ENCODE measurements around the gene RASSF5.

The RASSF5 gene

DNA sequence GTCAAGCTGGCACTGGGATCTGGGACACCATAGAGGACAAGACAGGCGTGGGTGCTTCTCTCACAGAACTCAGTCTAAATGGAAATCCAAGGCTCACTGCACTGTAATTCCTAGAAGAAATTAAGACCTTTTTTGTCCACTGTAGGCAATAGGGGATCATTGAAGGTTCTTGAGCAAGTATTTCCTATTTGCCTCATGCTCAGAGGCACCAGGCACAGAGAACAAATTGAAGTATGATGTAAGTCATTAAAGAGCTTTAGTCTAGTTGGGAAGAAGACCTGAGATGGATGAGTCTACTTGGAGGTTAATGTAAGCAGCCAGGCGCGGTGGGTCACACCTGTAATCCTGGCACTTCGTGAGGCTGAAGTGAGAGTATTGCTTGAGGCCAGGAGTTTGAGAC is 70.3 kb downstream of the RASSF5 start:
- no peak overlapping the region for H3K27ac ChIP-seq (ENCODE audit: low read depth, low read length)
- no peaks in the 10 kb centered on the region for H3K36me3 ChIP-seq (ENCODE audit: control insufficient read depth, low read length)
- TF ChIP-seq, protein P1, sequence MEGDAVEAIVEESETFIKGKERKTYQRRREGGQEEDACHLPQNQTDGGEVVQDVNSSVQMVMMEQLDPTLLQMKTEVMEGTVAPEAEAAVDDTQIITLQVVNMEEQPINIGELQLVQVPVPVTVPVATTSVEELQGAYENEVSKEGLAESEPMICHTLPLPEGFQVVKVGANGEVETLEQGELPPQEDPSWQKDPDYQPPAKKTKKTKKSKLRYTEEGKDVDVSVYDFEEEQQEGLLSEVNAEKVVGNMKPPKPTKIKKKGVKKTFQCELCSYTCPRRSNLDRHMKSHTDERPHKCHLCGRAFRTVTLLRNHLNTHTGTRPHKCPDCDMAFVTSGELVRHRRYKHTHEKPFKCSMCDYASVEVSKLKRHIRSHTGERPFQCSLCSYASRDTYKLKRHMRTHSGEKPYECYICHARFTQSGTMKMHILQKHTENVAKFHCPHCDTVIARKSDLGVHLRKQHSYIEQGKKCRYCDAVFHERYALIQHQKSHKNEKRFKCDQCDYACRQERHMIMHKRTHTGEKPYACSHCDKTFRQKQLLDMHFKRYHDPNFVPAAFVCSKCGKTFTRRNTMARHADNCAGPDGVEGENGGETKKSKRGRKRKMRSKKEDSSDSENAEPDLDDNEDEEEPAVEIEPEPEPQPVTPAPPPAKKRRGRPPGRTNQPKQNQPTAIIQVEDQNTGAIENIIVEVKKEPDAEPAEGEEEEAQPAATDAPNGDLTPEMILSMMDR (IDR thresholded peaks at IDR 0.05; ENCODE audit: low read depth, low read length, poor library complexity, severe bottlenecking): no peak
- TF ChIP-seq EZH2phosphoT487 (IDR thresholded peaks at IDR 0.05; ENCODE audit: borderline replicate concordance, low read length): no peak
- H4K20me1 ChIP-seq (ENCODE audit: control insufficient read depth, insufficient read depth, low read depth, low read length): peaks cover 4% of the 10 kb centered on the region; the same call in 1 of the 2 replicates
- H3K27me3 ChIP-seq (ENCODE audit: control insufficient read depth, low read length): no peaks in the 10 kb centered on the region
- no peak overlapping the region for H3K4me3 ChIP-seq (ENCODE audit: low read length)
- peaks cover 26% of the 10 kb centered on the region for H3K79me2 ChIP-seq (ENCODE audit: control insufficient read depth, low read length)
- no peak overlapping the region for H3K4me2 ChIP-seq (ENCODE audit: low read length)
- peaks cover 46% of the 10 kb centered on the region for H3K4me1 ChIP-seq (ENCODE audit: control insufficient read depth, low read length)
- no peaks in the 10 kb centered on the region for H3K9me2 ChIP-seq (replicated peaks; ENCODE audit: control insufficient read depth, low read length)
- no peaks in the 10 kb centered on the region for H3K9me3 ChIP-seq (ENCODE audit: control insufficient read depth, insufficient read depth, low read length)
- peaks cover 7% of the 10 kb centered on the region; the same call in 1 of the 2 replicates for H3F3A ChIP-seq (ENCODE audit: control insufficient read depth, insufficient read depth)

GRCh38 chr1:206578068-206578977 is 71.0 kb downstream of the RASSF5 start:
- Histone ChIP-seq H3K79me2 (ENCODE audit: control insufficient read depth, low read length) (peaks cover 24% of the 10 kb centered on the region), H3K36me3 (ENCODE audit: control insufficient read depth, low read length) (peaks cover under 1% of the 10 kb centered on the region; the same call in 1 of the 2 replicates), H3K9me3 (ENCODE audit: control insufficient read depth, insufficient read depth, low read length) (no peaks in the 10 kb centered on the region), H3K9me2 (replicated peaks; ENCODE audit: control insufficient read depth, low read length) (no peaks in the 10 kb centered on the region), H3K27ac (ENCODE audit: low read depth, low read length) (no peak overlapping the region), H3K4me1 (ENCODE audit: control insufficient read depth, low read length) (peaks cover 46% of the 10 kb centered on the region), H4K20me1 (ENCODE audit: control insufficient read depth, insufficient read depth, low read depth, low read length) (peaks cover 4% of the 10 kb centered on the region; the same call in 1 of the 2 replicates), H3K4me3 (ENCODE audit: low read length) (no peak overlapping the region), H3K4me2 (ENCODE audit: low read length) (no peak overlapping the region), H3K27me3 (ENCODE audit: control insufficient read depth, low read length) (no peaks in the 10 kb centered on the region), H3F3A (ENCODE audit: control insufficient read depth, insufficient read depth) (peaks cover 7% of the 10 kb centered on the region; the same call in 1 of the 2 replicates)
- TF ChIP-seq EZH2phosphoT487 (IDR thresholded peaks at IDR 0.05; ENCODE audit: borderline replicate concordance, low read length): no peak
- TF ChIP-seq, protein P1 (IDR thresholded peaks at IDR 0.05; ENCODE audit: low read depth, low read length, poor library complexity, severe bottlenecking): no peak

DNA sequence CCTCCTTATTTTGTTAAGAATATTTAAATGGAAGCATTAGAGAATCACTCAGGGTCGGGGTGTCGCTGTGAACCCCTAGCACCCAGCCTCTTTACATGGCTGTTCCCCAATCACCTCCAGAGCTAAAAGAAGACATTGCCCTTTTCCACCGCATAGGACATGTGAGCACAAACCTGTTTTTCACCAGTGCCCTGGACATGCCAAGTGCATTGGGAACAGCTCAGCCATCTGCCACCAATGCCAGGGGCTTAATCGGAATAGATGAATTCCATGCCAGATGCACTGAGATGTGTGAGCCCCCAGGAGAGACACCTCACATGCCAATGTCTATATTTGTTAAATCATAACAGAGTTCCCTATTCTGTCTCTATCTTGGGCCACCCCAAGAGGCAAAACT is 71.6 kb downstream of the RASSF5 start:
- Histone ChIP-seq H4K20me1 (ENCODE audit: control insufficient read depth, insufficient read depth, low read depth, low read length) (peaks cover 4% of the 10 kb centered on the region; the same call in 1 of the 2 replicates), H3K4me2 (ENCODE audit: low read length) (no peak overlapping the region), H3K79me2 (ENCODE audit: control insufficient read depth, low read length) (peaks cover 23% of the 10 kb centered on the region), H3K27me3 (ENCODE audit: control insufficient read depth, low read length) (no peaks in the 10 kb centered on the region), H3K27ac (ENCODE audit: low read depth, low read length) (no peak overlapping the region), H3K9me3 (ENCODE audit: control insufficient read depth, insufficient read depth, low read length) (no peaks in the 10 kb centered on the region), H3K36me3 (ENCODE audit: control insufficient read depth, low read length) (peaks cover 7% of the 10 kb centered on the region), H3K9me2 (replicated peaks; ENCODE audit: control insufficient read depth, low read length) (no peaks in the 10 kb centered on the region), H3F3A (ENCODE audit: control insufficient read depth, insufficient read depth) (peaks cover 7% of the 10 kb centered on the region; the same call in 1 of the 2 replicates), H3K4me3 (ENCODE audit: low read length) (no peak overlapping the region), H3K4me1 (ENCODE audit: control insufficient read depth, low read length) (peaks cover 42% of the 10 kb centered on the region)
- TF ChIP-seq, protein P1 (IDR thresholded peaks at IDR 0.05; ENCODE audit: low read depth, low read length, poor library complexity, severe bottlenecking): no peak
- no peak for TF ChIP-seq EZH2phosphoT487 (IDR thresholded peaks at IDR 0.05; ENCODE audit: borderline replicate concordance, low read length)

Data from DOHH2 (cell line).